NB4 (cell line): ENCODE measurements around the gene EFNA4.
A peak's percentile ranks its signal among the peaks of the same experiment; 100 is the strongest.

Experiments
- CTCF ChIP-seq: IDR thresholded peaks from one replicate; pipeline ENCODE4 v1.5.1; 2012; ENCODE audit warnings: low read depth, low read length
- MAX ChIP-seq: IDR thresholded peaks from 2 replicates; pipeline ENCODE4 v1.6.1; 2011; ENCODE audit warnings: low read depth, low read length
- MYC ChIP-seq: IDR thresholded peaks from 2 replicates; pipeline ENCODE4 v1.6.1; 2011; ENCODE audit warnings: low read depth, low read length
- POLR2A ChIP-seq: IDR thresholded peaks from 2 replicates; pipeline ENCODE4 v1.6.1; 2011; ENCODE audit warnings: mild to moderate bottlenecking; ENCODE audit not compliant: insufficient read length; ENCODE audit errors: extremely low read depth

- TF ChIP-seq CTCF = peak; percentile 76
- TF ChIP-seq POLR2A = no peak
- peak; percentile 70 for TF ChIP-seq MAX
- peak; percentile 44; the same call in 1 of the 2 replicates for TF ChIP-seq MYC
These were observed 22.7 kb downstream of the EFNA4 start for GRCh38 chr1:155086128-155086741.
